ENCODE data around the gene PNPLA2.

PNPLA2 gene

GRCh38 chr11:804599-804964 is 14.1 kb upstream of the PNPLA2 start:
- Mint-ChIP-seq H3K36me3 (ENCODE audit: low read depth) (no peaks in the 10 kb centered on the region), H3K4me3 (peak overlapping the region; percentile 78), H3K27ac (no peak overlapping the region), H3K27me3 (ENCODE audit: low read depth, poor library complexity) (no peaks in the 10 kb centered on the region), H3K4me1 (peaks cover 19% of the 10 kb centered on the region), H3K9me3 (no peaks in the 10 kb centered on the region)
- DNase-seq: no peak
- no peak for TF ChIP-seq CTCF (IDR thresholded peaks at IDR 0.05)

GRCh38 chr11:808427-809286 is 10.1 kb upstream of the PNPLA2 start:
- no peaks in the 10 kb centered on the region for H3K9me3 Mint-ChIP-seq
- H3K4me1 Mint-ChIP-seq: peaks cover 36% of the 10 kb centered on the region
- DNase-seq: no peak

GRCh38 chr11:809287-810039 is 9.3 kb upstream of the PNPLA2 start, which contains the start of gene RPLP2:
TSS of gene RPLP2 (plus strand) at chr11:809967. CDS start at chr11:810235, 268 bp downstream.
- H3K4me3 Mint-ChIP-seq: peak within 1 kb of the TSS; percentile 96
- TF ChIP-seq CTCF (IDR thresholded peaks at IDR 0.05): no peak
- H3K27me3 Mint-ChIP-seq (ENCODE audit: low read depth, poor library complexity): no peaks in the 10 kb centered on the region
- H3K9me3 Mint-ChIP-seq: no peaks in the 10 kb centered on the region
- DNase-seq: peak; percentile 97
- H3K36me3 Mint-ChIP-seq (ENCODE audit: low read depth): peaks cover 28% of the 10 kb centered on the region
- H3K4me1 Mint-ChIP-seq: peaks cover 36% of the 10 kb centered on the region
- peak within 1 kb of the TSS; percentile 100 for H3K27ac Mint-ChIP-seq

More at GRCh38 chr11:808427-809286, 10.1 kb upstream of the PNPLA2 start:
- Mint-ChIP-seq H3K27me3 (ENCODE audit: low read depth, poor library complexity) (no peaks in the 10 kb centered on the region), H3K36me3 (ENCODE audit: low read depth) (peaks cover 24% of the 10 kb centered on the region), H3K27ac (peak overlapping the region; percentile 100), H3K4me3 (peak overlapping the region; percentile 96)
- no peak for TF ChIP-seq CTCF (IDR thresholded peaks at IDR 0.05)

- H3K27me3 Mint-ChIP-seq (ENCODE audit: low read depth, poor library complexity): no peaks in the 10 kb centered on the region
- H3K36me3 Mint-ChIP-seq (ENCODE audit: low read depth): peaks cover 28% of the 10 kb centered on the region
- peak overlapping the region; percentile 80 for H3K27ac Mint-ChIP-seq
- no peak for DNase-seq
- no peak for TF ChIP-seq CTCF (IDR thresholded peaks at IDR 0.05)
- H3K4me3 Mint-ChIP-seq: peak overlapping the region; percentile 96
- H3K9me3 Mint-ChIP-seq: no peaks in the 10 kb centered on the region
- H3K4me1 Mint-ChIP-seq: peaks cover 36% of the 10 kb centered on the region
Measured at GRCh38 chr11:810040-810567, 8.6 kb upstream of the PNPLA2 start.

- Mint-ChIP-seq H3K4me3 (peak overlapping the region; percentile 96), H3K4me1 (peaks cover 32% of the 10 kb centered on the region), H3K27ac (peak overlapping the region; percentile 86), H3K36me3 (ENCODE audit: low read depth) (peaks cover 28% of the 10 kb centered on the region), H3K27me3 (ENCODE audit: low read depth, poor library complexity) (no peaks in the 10 kb centered on the region), H3K9me3 (no peaks in the 10 kb centered on the region)
- DNase-seq: no peak
- no peak for TF ChIP-seq CTCF (IDR thresholded peaks at IDR 0.05)
Measured at GRCh38 chr11:811446-812245, 7.1 kb upstream of the PNPLA2 start.

All from nephron progenitor cell (in vitro differentiated cells).